Lung microvascular endothelial cell (primary cell): ENCODE data around the gene SBNO2. TPM values are rescaled to one million over a fixed set of nuclear protein-coding genes. Genes with fewer than 3 reads are reported as not detected.

Experiments used
- DNase-seq, 2 donors: peaks; one replicate each; pipeline versions ENCODE4 v3.0.0 to v3.0.0-alpha.2; 2010; ENCODE audit warnings: low read depth in 2 of 2
- total RNA-seq: library from RNA; depleted of rRNA; stranded (reverse); fragments of >200 nt; gene quantifications from 2 replicates; pipeline ENCODE4 v1.2.1, GENCODE V29; 2014

The SBNO2 gene
- total RNA-seq, 1 donor from 2014 or later, result 28.2 TPM

DNA sequence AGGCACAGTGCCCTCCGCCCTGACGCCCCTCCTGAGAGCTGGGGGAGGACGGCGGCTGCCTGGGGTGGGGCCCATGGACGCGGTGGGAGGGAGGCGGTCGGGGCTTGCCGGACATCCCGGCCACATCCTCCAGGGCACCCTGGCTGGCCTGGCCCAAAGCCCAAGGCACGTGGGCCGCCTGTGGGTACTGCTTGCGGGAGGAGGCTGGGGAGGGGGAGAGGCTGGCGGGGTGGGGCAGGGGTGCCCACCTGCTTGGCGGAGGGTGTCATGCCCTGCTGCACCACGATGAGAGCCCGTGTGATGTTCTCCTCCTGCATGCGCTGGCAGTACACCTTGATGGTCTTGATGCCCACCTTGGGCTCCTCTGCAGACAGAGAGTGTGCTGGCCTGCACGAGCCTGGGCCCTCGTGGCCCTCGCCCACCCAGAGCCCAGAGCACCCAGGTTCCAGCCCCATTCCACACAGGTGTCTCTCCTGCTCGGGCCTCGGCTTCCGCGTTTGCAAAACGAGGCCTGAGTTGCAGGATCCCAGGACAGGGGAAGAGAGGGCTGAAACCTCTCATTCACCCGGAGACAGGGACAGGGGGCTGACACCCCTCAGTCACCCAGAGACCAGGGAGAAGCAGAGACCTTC lies 82.4 kb downstream of the SBNO2 start:
- DNase-seq, result no peak

DNA sequence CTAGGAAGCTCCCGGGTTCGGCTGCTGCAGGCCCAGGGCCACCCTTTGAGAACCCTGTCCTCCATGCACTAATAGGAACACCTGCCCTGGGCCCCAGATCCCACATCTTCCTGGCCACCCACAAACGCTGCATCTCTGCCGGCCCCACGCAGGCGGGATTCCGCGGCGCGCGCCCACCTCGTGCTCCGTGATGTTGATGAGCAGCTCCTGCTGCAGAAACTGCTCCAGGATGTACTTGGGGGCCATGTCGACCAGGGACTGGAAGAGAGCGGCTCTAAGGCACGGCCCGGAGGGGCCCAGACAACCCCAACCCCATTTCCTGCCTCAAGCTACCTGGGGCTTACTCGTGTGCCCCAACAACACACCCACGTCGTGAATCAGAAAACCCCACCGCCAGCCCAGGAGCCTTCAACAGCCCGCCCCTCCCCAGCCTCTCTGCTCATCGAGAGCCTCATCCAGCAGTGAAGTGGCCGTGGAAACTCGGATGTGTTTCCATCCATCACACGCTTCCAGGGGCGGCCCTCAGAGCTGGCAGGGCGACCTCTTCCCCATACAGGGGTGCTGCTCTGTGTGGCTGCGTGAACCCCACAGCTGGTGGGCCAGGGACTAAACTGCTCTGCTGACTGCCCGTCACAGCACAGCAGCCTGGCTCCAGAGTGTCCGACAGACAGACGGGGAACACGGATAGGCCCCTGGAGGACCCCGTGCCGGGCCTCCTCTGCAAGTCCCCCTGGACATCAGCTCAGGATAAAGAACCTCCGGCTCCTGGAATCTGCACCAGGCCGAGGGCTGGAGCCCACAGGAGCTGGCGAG lies 83.1 kb downstream of the SBNO2 start:
- DNase-seq, result no peak

DNA sequence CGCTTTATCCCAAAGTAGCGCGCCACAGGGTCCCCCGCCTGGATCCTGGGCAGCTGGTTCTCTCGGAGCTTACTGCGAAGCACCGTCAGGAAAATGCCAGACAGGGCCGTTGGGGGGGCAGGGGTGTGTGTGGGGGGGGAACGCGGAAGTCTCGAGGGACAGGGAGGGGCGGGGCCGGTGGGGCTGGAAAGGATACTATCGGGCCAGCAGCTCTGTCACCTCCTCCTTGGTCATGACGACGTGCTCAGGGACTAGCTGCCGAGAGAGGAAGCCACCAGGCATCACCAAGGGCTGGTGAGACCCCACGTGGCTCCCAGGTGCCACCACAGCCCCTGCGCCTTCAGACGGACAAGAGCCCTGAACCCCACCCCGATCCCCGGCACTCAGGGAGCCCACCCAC lies 84.2 kb downstream of the SBNO2 start:
- no peak for DNase-seq

DNA sequence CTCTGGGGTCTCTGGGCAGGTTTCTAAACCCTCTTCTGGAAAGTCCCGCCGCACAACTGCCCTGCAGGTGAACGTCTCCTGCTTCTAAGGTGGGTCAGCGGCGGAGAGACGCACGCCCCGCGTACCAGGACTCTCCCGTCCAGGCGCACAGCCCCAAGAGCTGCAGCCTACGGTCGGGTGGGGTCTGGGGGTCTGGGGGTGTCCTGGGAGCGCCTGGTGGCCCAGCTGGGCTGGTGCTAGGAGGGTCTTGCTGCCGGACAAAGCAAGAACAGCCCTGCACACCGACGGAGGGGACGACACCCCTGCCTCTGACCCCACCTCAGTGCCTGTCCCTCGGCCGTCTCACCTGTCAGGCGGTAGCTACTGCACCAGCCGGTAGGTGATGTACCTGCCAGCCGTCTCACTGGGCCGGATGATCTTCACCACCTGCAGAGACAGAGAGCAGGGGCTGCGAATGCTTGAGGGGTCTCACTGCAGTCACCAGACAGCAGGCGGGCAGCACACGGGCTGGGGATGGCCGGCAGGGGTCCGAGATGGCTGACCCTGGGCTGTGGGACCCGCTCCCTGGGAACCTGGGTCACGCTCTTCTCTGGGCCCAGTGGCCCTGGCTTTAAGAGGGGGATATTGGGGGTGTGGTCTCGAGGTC lies 84.8 kb downstream of the SBNO2 start:
- no peak for DNase-seq

GRCh38 chr19:1088416-1089010 lies 85.6 kb downstream of the SBNO2 start:
- no peak for DNase-seq

DNA sequence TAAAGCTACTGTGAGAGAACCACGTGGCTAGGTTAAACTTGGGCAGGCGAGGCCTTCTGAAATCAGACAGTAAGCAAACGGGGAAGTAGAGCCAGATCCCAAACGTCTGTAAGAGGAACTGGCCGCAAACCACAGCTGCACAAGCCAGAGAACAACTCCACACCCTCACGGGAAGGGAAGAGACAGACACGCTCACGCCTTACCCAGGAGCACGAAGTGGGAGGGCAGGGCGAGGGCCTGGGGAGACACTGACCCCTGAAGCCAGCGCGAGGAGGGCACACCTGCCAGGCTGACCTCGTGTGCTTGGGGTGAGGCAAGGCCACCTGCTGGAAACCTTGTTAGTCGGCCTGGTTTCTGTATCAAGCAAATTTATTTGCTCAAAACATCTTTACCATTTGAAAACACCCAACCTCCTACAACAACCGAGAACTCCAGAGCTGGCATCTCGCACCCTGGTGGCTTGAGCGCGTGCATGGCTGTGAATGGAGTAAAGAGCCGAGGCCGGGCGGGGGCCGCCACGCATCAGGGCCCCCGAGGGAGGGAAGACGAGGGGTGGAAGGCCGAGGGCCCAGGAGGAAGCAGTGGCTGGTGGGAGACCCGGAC lies 86.2 kb downstream of the SBNO2 start:
- no peak for DNase-seq

DNA sequence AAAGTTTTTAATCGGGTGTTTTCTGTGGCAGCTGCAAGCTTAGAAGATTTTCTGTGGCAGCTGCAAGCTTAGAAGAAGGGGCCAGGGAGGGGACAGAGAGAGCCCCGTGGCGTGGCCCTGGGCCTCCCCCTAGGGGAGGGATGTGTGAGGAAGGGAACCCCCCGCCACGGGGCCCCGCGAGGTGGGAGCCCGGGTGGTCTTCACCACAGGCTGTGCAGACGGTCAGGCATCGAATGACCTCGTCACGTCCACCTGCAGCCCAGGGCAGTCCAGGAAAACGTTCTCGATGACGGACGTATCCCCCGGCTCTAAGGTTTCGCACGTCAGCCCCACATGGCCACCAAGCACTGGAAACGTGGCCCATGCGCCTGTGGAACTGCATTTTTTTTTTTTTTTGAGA lies 87.5 kb downstream of the SBNO2 start:
- DNase-seq, result no peak

DNA sequence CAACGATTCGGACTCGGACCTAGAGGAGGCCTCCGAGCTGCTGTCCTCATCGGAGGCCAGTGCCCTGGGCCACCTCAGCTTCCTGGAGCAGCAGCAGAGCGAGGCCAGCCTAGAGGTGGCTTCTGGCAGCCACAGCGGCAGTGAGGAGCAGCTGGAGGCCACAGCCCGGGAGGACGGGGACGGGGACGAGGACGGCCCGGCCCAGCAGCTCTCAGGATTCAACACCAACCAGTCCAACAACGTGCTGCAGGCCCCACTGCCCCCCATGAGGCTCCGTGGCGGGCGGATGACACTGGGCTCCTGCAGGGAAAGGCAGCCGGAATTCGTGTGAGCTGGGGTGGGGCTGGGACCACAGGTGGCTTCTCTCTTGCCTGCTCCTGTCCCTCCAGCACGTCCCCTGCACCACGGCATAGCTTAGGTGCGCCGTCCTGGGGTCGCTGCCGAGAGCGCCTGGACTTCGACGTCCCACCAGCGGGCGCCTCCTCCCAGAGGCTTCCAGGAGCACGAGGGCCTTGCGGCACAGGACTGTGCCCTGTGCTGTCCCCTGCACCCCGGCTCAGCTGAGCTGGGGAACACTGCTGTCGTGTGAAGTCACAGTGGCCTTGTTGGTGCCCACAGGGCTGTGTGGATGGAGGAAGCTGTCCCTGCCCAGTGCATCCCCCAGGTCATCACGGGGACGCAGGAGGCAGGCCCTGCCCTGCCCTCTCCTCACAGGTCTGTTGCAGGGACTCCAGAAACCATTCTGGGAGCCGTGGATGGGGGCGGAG lies 88.2 kb downstream of the SBNO2 start:
- no peak for DNase-seq

DNA sequence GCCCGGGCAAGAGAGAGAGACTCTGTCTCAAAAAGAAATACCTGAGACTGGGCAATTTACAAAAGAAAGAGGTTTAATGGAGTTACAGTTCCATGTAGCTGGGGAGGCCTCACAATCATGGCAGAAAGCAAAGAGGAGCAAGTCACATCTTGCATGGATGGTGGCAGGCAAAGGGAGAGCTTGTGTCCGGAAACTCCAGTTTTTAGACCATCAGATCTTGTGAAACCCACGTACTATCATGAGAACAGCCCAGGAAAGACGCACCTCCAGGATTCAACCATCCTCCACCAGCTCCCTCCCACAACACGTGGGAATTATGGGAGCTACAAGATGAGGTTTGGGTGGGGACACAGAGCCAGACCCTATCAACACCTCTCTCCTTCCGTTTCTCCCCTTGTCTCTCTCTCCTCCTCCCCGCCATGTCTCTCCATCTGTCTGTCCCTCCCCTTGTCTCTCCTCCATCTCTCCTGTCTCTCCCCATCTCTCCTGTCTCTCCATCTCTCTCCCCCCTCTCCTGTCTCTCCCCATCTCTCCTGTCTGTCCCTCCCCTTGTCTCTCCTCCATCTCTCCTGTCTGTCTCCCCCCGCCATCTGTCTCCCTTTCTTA lies 88.9 kb downstream of the SBNO2 start:
- no peak for DNase-seq

GRCh38 chr19:1084024-1084868 lies 89.8 kb downstream of the SBNO2 start:
- no peak for DNase-seq

- DNase-seq, result no peak
Observed at GRCh38 chr19:1082928-1083816, 90.9 kb downstream of the SBNO2 start.

DNA sequence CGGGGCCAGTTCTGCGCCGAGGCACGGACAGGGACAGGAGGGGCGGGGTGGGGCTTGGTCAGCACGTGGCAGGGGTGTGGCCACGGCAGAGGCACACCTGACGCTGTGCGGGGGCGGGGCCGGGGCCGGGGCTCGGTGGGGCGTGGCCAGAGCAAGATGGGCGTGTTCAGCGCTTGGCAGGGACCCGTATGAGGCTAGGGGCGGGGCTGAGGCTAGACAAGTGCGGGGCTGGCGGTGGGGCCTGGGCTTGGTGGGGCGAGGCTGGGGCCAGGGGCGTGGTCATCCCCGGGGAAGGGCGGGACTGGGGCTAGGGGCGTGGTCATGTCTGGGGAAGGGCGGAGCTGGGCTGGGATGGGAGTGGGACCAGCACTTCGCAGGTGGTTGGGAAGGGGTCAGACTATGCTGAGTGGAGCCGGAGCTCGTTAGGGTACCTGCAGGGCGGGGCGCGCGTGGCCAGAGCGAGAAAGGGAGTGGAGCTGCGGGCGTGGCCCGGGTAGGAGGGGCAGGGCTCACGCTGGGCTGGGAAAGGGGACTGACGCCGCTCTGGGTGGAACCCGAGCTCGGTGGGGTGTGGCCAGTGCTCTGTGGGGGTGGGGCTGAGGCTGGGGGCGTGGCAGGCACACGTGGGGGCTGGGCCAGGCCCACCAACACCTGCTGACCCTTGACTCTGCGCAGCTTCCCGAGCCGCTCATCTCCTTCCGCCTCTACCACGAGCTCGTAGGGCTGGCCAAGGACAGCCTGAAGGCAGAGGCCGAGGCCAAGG lies 91.7 kb downstream of the SBNO2 start:
- DNase-seq, result peak in 1 of 2 donors; percentile 81

- no peak for DNase-seq
Observed at GRCh38 chr19:1081301-1082164, 92.5 kb downstream of the SBNO2 start.

GRCh38 chr19:1080360-1081161 lies 93.5 kb downstream of the SBNO2 start:
- DNase-seq, result no peak

- no peak for DNase-seq
Observed at GRCh38 chr19:1079566-1080111, 94.4 kb downstream of the SBNO2 start.

DNA sequence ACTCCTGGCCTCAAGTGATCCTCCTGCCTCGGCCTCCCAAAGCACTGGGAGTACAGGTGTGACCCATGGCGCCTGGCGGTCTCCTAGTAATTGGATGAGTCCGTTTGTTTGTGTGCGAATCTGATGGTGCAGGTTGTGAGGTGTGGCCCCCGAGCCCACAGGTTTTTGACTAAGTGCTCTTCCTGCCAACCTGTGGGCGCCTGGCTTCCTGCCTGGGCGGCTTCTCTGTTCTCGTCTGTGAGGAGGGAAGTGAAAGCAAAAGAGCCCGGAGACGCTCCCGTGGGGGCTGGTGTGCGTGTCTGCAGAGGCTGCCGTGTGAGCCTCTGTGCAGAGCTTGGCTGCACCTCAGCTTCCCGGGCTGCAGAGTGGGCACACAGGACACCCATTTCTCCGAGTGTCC lies 97.1 kb downstream of the SBNO2 start:
- peak; percentile 42 to 46 for DNase-seq
